ENCODE results near the gene RAB6A. TPM values are rescaled to one million over a fixed set of nuclear protein-coding genes. Genes with fewer than 3 reads are reported as not detected.

Gene RAB6A
- total RNA-seq, 1 experiment from 2014 or later, result 121 TPM

DNA sequence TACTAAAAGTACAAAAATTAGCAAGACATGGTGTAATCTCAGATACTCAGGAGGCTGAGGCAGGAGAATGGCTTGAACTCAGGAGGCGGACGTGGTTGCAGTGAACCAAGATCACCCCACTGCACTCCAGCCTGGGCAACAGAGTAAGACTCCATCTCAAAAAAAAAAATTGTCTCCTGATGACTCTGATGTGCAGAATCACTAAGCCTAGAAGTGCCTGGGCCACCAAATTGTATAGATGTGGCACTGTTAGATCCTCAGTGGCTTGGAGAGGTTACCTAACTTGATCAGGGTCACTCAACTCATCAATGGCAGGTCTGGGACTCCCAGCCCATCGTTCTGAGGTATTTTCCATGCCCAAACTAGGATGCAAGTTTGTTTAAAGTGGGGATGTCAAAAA, 103.9 kb downstream of the RAB6A start:
- Histone ChIP-seq H3K4me1 (ENCODE audit: control insufficient read depth in 1 of 2, insufficient read depth in 2 of 2, low read length in 2 of 2) (peaks cover 16 to 23% of the 10 kb centered on the region in 2 experiments), H3K36me3 (ENCODE audit: control insufficient read depth in 1 of 2, insufficient read depth in 2 of 2, low read length in 2 of 2) (no peaks in the 10 kb centered on the region), H3K9me3 (ENCODE audit: control insufficient read depth in 1 of 2, insufficient read depth in 1 of 2, low read depth in 1 of 2, low read length in 2 of 2) (no peaks in the 10 kb centered on the region), H3K9ac (ENCODE audit: low read length) (no peak overlapping the region), H3K4me2 (ENCODE audit: low read length) (no peak overlapping the region), H4K20me1 (ENCODE audit: insufficient read depth) (no peaks in the 10 kb centered on the region), H3K27ac (ENCODE audit: low read depth, low read length) (no peak overlapping the region), H3K27me3 (ENCODE audit: insufficient read depth, low read length) (no peaks in the 10 kb centered on the region), H3K4me3 (replicated peaks in 1 of 2; ENCODE audit: low read depth in 1 of 2, low read length in 2 of 2) (no peak overlapping the region), H2AFZ (ENCODE audit: low read depth, low read length, poor library complexity, severe bottlenecking) (no peak overlapping the region), H3K9me2 (ENCODE audit: insufficient read depth) (no peaks in the 10 kb centered on the region), H3K79me2 (ENCODE audit: insufficient read depth, low read length) (no peaks in the 10 kb centered on the region)
- no peak for DNase-seq (ENCODE audit: low read depth, low spot score)
- ChIA-PET CTCF (interaction anchor here (1.3 kb wide), 1 partner anchor 306 kb away, joined by 3 read pairs; no protein-coding TSS in a partner anchor), RAD21 (ENCODE audit: low non-redundant PET in 1 of 2, low total read pairs in 2 of 2, uncharacterized antibody in 2 of 2, unreplicated experiment in 2 of 2) (no interaction called here), POLR2A (no interaction called here)
- no peak for TF ChIP-seq EZH2phosphoT487 (IDR thresholded peaks at IDR 0.05; ENCODE audit: borderline replicate concordance)
- TF ChIP-seq REST (IDR thresholded peaks at IDR 0.05; ENCODE audit: low read depth), result no peak
- TF ChIP-seq EGR1 (IDR thresholded peaks at IDR 0.05; ENCODE audit: low read depth), result no peak
- no peak for TF ChIP-seq SRF (IDR thresholded peaks at IDR 0.05; ENCODE audit: low read depth)
- TF ChIP-seq POLR2A (IDR thresholded peaks at IDR 0.05; ENCODE audit: borderline replicate concordance, extremely low read depth, insufficient read depth, insufficient read length), result no peak
- BruUV-seq (replicated peaks), result no TSS peak
- intact Hi-C loops (cut with micrococcal nuclease), result no loop called here
- ATAC-seq, result no peak

GRCh38 chr11:73655686-73656085, 105.2 kb downstream of the RAB6A start:
- BruUV-seq (replicated peaks), result no TSS peak
- intact Hi-C loops (cut with micrococcal nuclease), result no loop called here
- CTCF ChIA-PET, result no interaction called here
- TF ChIP-seq, protein P1, sequence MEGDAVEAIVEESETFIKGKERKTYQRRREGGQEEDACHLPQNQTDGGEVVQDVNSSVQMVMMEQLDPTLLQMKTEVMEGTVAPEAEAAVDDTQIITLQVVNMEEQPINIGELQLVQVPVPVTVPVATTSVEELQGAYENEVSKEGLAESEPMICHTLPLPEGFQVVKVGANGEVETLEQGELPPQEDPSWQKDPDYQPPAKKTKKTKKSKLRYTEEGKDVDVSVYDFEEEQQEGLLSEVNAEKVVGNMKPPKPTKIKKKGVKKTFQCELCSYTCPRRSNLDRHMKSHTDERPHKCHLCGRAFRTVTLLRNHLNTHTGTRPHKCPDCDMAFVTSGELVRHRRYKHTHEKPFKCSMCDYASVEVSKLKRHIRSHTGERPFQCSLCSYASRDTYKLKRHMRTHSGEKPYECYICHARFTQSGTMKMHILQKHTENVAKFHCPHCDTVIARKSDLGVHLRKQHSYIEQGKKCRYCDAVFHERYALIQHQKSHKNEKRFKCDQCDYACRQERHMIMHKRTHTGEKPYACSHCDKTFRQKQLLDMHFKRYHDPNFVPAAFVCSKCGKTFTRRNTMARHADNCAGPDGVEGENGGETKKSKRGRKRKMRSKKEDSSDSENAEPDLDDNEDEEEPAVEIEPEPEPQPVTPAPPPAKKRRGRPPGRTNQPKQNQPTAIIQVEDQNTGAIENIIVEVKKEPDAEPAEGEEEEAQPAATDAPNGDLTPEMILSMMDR (IDR thresholded peaks at IDR 0.05 in 2 of 3, conservative IDR thresholded peaks at IDR 0.05 in 1 of 3; ENCODE audit: borderline replicate concordance in 1 of 3, insufficient read depth in 1 of 3, low read depth in 2 of 3, low read length in 2 of 3), result no peak
- TF ChIP-seq ATF3 (IDR thresholded peaks at IDR 0.05) (no peak), JUND (IDR thresholded peaks at IDR 0.05) (no peak), TCF7L2 (IDR thresholded peaks at IDR 0.05; ENCODE audit: borderline replicate concordance, extremely low read depth, insufficient read depth, insufficient read length) (no peak), EGR1 (IDR thresholded peaks at IDR 0.05; ENCODE audit: low read depth) (no peak), YY1 (IDR thresholded peaks at IDR 0.05; ENCODE audit: extremely low read depth, insufficient replicate concordance, low read depth, low read length) (no peak), ZNF274 (IDR thresholded peaks at IDR 0.05; ENCODE audit: low read depth, low read length) (no peak)
- TF ChIP-seq, protein P2, sequence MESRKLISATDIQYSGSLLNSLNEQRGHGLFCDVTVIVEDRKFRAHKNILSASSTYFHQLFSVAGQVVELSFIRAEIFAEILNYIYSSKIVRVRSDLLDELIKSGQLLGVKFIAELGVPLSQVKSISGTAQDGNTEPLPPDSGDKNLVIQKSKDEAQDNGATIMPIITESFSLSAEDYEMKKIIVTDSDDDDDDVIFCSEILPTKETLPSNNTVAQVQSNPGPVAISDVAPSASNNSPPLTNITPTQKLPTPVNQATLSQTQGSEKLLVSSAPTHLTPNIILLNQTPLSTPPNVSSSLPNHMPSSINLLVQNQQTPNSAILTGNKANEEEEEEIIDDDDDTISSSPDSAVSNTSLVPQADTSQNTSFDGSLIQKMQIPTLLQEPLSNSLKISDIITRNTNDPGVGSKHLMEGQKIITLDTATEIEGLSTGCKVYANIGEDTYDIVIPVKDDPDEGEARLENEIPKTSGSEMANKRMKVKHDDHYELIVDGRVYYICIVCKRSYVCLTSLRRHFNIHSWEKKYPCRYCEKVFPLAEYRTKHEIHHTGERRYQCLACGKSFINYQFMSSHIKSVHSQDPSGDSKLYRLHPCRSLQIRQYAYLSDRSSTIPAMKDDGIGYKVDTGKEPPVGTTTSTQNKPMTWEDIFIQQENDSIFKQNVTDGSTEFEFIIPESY (IDR thresholded peaks at IDR 0.05; ENCODE audit: extremely low read depth, insufficient replicate concordance, low read length), result no peak

More at GRCh38 chr11:73655686-73656085, 105.2 kb downstream of the RAB6A start:
- no peaks in the 10 kb centered on the region for H3K9me2 ChIP-seq (ENCODE audit: insufficient read depth)
- RAD21 ChIA-PET (ENCODE audit: low non-redundant PET in 1 of 2, low total read pairs in 2 of 2, uncharacterized antibody in 2 of 2, unreplicated experiment in 2 of 2), result interaction anchor here in 1 of 2 experiments (1.7 kb wide), 1 partner anchor 30 kb away, joined by 4 read pairs; no protein-coding TSS in a partner anchor
- H4K20me1 ChIP-seq (ENCODE audit: insufficient read depth), result no peaks in the 10 kb centered on the region
- H3K27me3 ChIP-seq (ENCODE audit: insufficient read depth, low read length), result no peaks in the 10 kb centered on the region
- H2AFZ ChIP-seq (ENCODE audit: low read depth, low read length, poor library complexity, severe bottlenecking), result no peak overlapping the region
- no peak overlapping the region for H3K4me3 ChIP-seq (replicated peaks in 1 of 2; ENCODE audit: low read depth in 1 of 2, low read length in 2 of 2)
- no peaks in the 10 kb centered on the region for H3K36me3 ChIP-seq (ENCODE audit: control insufficient read depth in 1 of 2, insufficient read depth in 2 of 2, low read length in 2 of 2)
- H3K9ac ChIP-seq (ENCODE audit: low read length), result no peak overlapping the region
- H3K79me2 ChIP-seq (ENCODE audit: insufficient read depth, low read length), result no peaks in the 10 kb centered on the region
- POLR2A ChIA-PET, result no interaction called here
- H3K4me2 ChIP-seq (ENCODE audit: low read length), result no peak overlapping the region
- DNase-seq (ENCODE audit: low read depth, low spot score) (no peak), ATAC-seq (no peak)
- H3K9me3 ChIP-seq (ENCODE audit: control insufficient read depth in 1 of 2, insufficient read depth in 1 of 2, low read depth in 1 of 2, low read length in 2 of 2), result no peaks in the 10 kb centered on the region
- H3K4me1 ChIP-seq (ENCODE audit: control insufficient read depth in 1 of 2, insufficient read depth in 2 of 2, low read length in 2 of 2), result peaks cover 18 to 19% of the 10 kb centered on the region in 2 experiments
- no peak overlapping the region for H3K27ac ChIP-seq (ENCODE audit: low read depth, low read length)
